Common myeloid progenitor, CD34-positive (primary cell): ENCODE results near the gene S100A12.

Experiments
- CTCF ChIA-PET: fragments of 350-600 bp; sonication (Branson Sonifier 250); formaldehyde crosslinking; loops from one replicate; lab custom pipeline; 2021; ENCODE audit warnings: antibody characterized with exemption; lab: Charles Lee
- POLR2A ChIA-PET: fragments of 350-600 bp; sonication (Branson Sonifier 250); formaldehyde crosslinking; loops from one replicate; lab custom pipeline; 2021; ENCODE audit warnings: antibody characterized with exemption; lab: Charles Lee
- DNase-seq, 3 donors: peaks; one replicate each; pipeline versions ENCODE4 v3.0.0 to v3.0.0-alpha.2; 2013
- H3K27ac ChIP-seq, 2 experiments: 1 replicate in 1 of 2; 2 replicates in 1 of 2; pipeline ENCODE4 v1.7.0; 2013; ENCODE audit warnings: inconsistent platforms in 2 of 2, low read length in 2 of 2, mild to moderate bottlenecking in 2 of 2, low read depth in 1 of 2, moderate library complexity in 1 of 2; ENCODE audit not compliant: severe bottlenecking in 2 of 2, insufficient read depth in 1 of 2, poor library complexity in 1 of 2
- H3K27me3 ChIP-seq, 5 experiments: replicated peaks in 2 of 5; 1 replicate in 3 of 5; 2 replicates in 2 of 5; pipeline versions ENCODE4 v1.6.1 to v1.7.0; 2013; ENCODE audit warnings: low read length in 4 of 5, mild to moderate bottlenecking in 2 of 5, moderate library complexity in 2 of 5, inconsistent platforms in 1 of 5; ENCODE audit not compliant: insufficient read depth in 5 of 5, control insufficient read depth in 4 of 5
- H3K36me3 ChIP-seq, 4 experiments: 1 replicate in 2 of 4; 2 replicates in 2 of 4; pipeline versions ENCODE4 v1.6.1 to v1.7.0; 2013; ENCODE audit warnings: low read length in 3 of 4, control low read depth in 1 of 4, mild to moderate bottlenecking in 1 of 4; ENCODE audit not compliant: control insufficient read depth in 4 of 4, insufficient read depth in 4 of 4
- H3K4me1 ChIP-seq, 4 experiments: 1 replicate in 3 of 4; 2 replicates in 1 of 4; pipeline versions ENCODE4 v1.6.1 to v1.7.1; 2013; ENCODE audit warnings: low read length in 3 of 4, mild to moderate bottlenecking in 3 of 4, control low read depth in 1 of 4, inconsistent platforms in 1 of 4, moderate library complexity in 1 of 4; ENCODE audit not compliant: control insufficient read depth in 4 of 4, insufficient read depth in 4 of 4; ENCODE audit errors: control extremely low read depth in 1 of 4
- H3K4me3 ChIP-seq, 7 experiments: 1 replicate in 4 of 7; 2 replicates in 3 of 7; pipeline versions ENCODE4 v1.5.1 to v1.7.0; 2013; ENCODE audit warnings: mild to moderate bottlenecking in 7 of 7, low read length in 6 of 7, moderate library complexity in 6 of 7, inconsistent platforms in 2 of 7, low read depth in 2 of 7, control low read depth in 1 of 7; ENCODE audit not compliant: insufficient read depth in 4 of 7, control insufficient read depth in 1 of 7; ENCODE audit errors: extremely low read depth in 1 of 7
- H3K9me3 ChIP-seq, 5 experiments: 1 replicate in 4 of 5; 2 replicates in 1 of 5; pipeline versions ENCODE4 v1.6.1 to v1.7.1; 2013; ENCODE audit warnings: low read length in 4 of 5, mild to moderate bottlenecking in 2 of 5, inconsistent platforms in 1 of 5, low read depth in 1 of 5, moderate library complexity in 1 of 5; ENCODE audit not compliant: control insufficient read depth in 4 of 5, insufficient read depth in 2 of 5; ENCODE audit errors: control extremely low read depth in 1 of 5
- WGBS: methylation state at CpG from one replicate; pipeline ENCODE4 v1.1.5; 2013; ENCODE audit not compliant: insufficient coverage; 5-methylcytosine and 5-hydroxymethylcytosine counted together

The S100A12 gene

DNA sequence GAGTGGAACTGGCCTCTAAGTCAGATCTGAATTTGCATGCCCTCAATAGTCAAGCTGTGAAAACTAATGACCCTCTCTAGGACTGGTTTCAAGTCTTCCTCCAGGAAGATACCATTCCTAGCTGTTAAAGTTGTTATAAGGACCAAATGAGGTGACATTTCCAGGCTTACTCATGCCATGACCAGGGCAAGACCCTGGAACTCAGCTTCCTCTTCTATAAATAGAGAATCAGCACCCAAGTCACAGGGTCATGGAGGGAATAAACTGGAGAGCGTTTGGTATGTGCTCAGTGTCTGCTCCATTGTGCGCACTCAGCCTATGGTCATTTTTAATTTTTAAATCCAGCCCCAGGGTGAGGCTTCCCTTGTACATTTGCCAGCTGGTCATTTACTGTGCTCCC lies 15.2 kb downstream of the S100A12 start:
- H3K4me3 ChIP-seq: no peak overlapping the region
- H3K4me1 ChIP-seq: peaks cover 2 to 38% (median 27%) of the 10 kb centered on the region in 4 experiments
- CTCF ChIA-PET: interaction anchor here (0.7 to 3.8 kb wide), 3 partner anchors 30 to 231 kb away, joined by 3 to 12 read pairs (median 3); partner anchors contain the start of gene S100A8
- no peaks in the 10 kb centered on the region for H3K36me3 ChIP-seq
- no peak for DNase-seq
- H3K27me3 ChIP-seq: no peaks in the 10 kb centered on the region
- WGBS: no CpG with 5 or more reads among the region's 2 CpGs
- no peaks in the 10 kb centered on the region for H3K9me3 ChIP-seq
- POLR2A ChIA-PET: no interaction called here
- H3K27ac ChIP-seq: no peak overlapping the region

- peaks cover 2 to 38% (median 27%) of the 10 kb centered on the region in 4 experiments for H3K4me1 ChIP-seq
- no peaks in the 10 kb centered on the region for H3K27me3 ChIP-seq
- no peak overlapping the region for H3K27ac ChIP-seq
- no peaks in the 10 kb centered on the region for H3K9me3 ChIP-seq
- ChIA-PET CTCF (interaction anchor here (1.1 to 3.8 kb wide), 2 partner anchors 31 to 134 kb away, joined by 3 to 12 read pairs; partner anchors contain the start of gene S100A8), POLR2A (no interaction called here)
- 100% methylated on average over 2 of the region's 6 CpGs for WGBS
- no peaks in the 10 kb centered on the region for H3K36me3 ChIP-seq
- H3K4me3 ChIP-seq: no peak overlapping the region
- no peak for DNase-seq
Observed at GRCh38 chr1:153359241-153359640, 16.2 kb downstream of the S100A12 start.

DNA sequence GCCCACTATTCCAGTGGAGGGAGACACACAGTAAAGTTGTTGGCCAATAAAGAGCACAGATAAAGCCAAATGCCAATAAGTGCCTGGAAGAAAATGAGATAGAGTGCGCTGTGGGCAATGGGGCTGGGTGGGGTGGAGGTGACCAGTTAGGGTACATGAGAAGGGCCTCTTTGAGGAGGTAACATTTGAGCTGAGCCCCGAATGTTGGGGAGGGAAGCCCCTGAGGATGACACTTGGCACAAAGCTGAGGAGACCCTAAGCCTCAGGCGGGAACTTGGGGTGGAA lies 16.8 kb downstream of the S100A12 start:
- H3K4me3 ChIP-seq: peak overlapping the region in 1 of 7 experiments; percentile 48
- ChIA-PET POLR2A (no interaction called here), CTCF (interaction anchor here (0.9 to 9.1 kb wide), 6 partner anchors 12 to 213 kb away, joined by 3 to 97 read pairs (median 4); partner anchors contain the start of gene S100A8)
- WGBS: 97% methylated on average over 3 of the region's 3 CpGs
- peaks cover 2 to 38% (median 27%) of the 10 kb centered on the region in 4 experiments for H3K4me1 ChIP-seq
- no peaks in the 10 kb centered on the region for H3K27me3 ChIP-seq
- no peak for DNase-seq
- H3K27ac ChIP-seq: no peak overlapping the region
- H3K36me3 ChIP-seq: no peaks in the 10 kb centered on the region
- H3K9me3 ChIP-seq: no peaks in the 10 kb centered on the region

GRCh38 chr1:153357853-153358690 lies 17.3 kb downstream of the S100A12 start, which contains the start of gene S100A9:
Gene S100A9 (plus strand): TSS chr1:153357854. CDS start chr1:153358284, 430 bp downstream.
- H3K36me3 ChIP-seq: no peaks in the 10 kb centered on the region
- no peaks in the 10 kb centered on the region for H3K27me3 ChIP-seq
- H3K9me3 ChIP-seq: no peaks in the 10 kb centered on the region
- WGBS: 61% methylated on average over 11 of the region's 11 CpGs
- CTCF ChIA-PET: interaction anchor here (0.6 to 9.1 kb wide), 12 partner anchors 10 to 264 kb away, joined by 3 to 97 read pairs (median 3); partner anchors contain the start of genes PGLYRP4 and S100A8
- DNase-seq: peak in 2 of 3 donors; percentile 49 to 52
- H3K27ac ChIP-seq: no peak within 1 kb of the TSS
- H3K4me3 ChIP-seq: peak within 1 kb of the TSS in 5 of 7 experiments; percentile 12 to 48 (median 34)
- H3K4me1 ChIP-seq: peaks cover 2 to 38% (median 27%) of the 10 kb centered on the region in 4 experiments
- POLR2A ChIA-PET: no interaction called here

DNA sequence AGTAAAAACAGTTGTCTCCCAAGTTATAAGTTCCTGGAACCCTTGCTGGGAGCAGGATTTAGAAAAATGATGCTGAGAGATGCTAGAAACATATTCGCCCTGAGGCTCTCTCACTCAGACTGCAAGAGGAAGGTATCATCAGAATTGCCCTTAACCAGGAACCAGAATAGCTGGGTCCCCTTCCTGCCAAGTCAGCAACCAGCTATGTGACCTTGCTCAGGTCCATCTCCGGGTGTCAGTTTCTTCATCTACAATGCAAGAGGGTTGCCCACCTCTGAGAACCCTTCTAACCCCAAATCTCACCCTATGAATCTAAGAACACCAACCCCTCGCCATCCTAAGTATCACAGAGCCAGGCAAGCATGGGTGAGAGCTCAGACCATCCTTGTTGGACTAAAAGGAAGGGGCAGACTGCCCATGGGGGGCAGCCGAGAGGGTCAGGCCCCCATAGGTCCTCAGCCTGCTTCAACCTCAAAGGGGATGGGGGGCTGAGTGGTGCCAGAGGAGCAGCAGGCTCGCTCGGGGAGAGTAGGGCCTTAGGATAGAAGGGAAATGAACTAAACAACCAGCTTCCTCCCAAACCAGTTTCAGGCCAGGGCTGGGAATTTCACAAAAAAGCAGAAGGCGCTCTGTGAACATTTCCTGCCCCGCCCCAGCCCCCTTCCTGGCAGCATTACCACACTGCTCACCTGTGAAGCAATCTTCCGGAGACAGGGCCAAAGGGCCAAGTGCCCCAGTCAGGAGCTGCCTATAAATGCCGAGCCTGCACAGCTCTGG lies 18.2 kb downstream of the S100A12 start:
- ChIA-PET CTCF (interaction anchor here (0.6 to 9.1 kb wide), 10 partner anchors 10 to 265 kb away, joined by 3 to 97 read pairs (median 4); partner anchors contain the start of gene S100A8), POLR2A (no interaction called here)
- peak overlapping the region in 5 of 7 experiments; percentile 12 to 42 (median 29) for H3K4me3 ChIP-seq
- H3K27ac ChIP-seq: no peak overlapping the region
- WGBS: 13% methylated on average over 8 of the region's 10 CpGs
- H3K27me3 ChIP-seq: no peaks in the 10 kb centered on the region
- no peaks in the 10 kb centered on the region for H3K36me3 ChIP-seq
- H3K9me3 ChIP-seq: no peaks in the 10 kb centered on the region
- peak in 2 of 3 donors; percentile 32 to 36 for DNase-seq
- peaks cover 2 to 38% (median 27%) of the 10 kb centered on the region in 4 experiments for H3K4me1 ChIP-seq

DNA sequence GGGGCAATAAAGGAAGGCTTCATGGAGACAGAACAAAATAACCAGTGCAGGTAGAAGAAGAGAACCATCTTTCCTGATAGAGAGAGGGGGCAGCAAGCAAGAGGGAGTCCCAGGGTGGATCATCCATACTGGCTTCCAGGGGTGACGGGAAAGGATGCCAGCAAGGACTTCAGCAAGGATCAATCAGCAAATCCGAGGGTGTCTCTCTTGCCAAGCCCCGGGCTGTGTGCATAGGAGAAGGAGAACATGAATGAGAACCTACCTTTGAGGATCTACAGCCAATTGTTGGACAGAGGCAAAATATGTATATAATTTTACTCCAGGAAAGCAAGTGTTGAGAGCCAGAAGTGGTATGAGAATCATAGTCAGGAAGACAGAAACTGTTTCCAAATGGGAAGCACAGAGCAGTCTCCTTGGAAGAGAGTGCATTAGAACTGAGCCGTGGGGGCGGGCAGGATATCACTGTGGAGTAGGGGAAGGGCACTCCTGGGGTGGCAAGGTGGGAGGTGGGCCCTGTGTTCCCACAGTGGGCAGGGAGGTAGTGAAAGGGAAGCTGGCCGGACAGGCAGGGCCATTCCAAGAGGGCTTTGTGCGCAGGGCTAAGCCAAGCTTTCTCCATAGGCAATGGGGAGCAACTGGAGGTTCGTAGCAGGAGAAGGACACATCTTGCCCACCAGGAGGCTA lies 18.9 kb downstream of the S100A12 start:
- no peak for DNase-seq
- no peaks in the 10 kb centered on the region for H3K36me3 ChIP-seq
- no peak overlapping the region for H3K4me3 ChIP-seq
- ChIA-PET CTCF (interaction anchor here (1.0 to 9.1 kb wide), 11 partner anchors 14 to 146 kb away, joined by 3 to 199 read pairs (median 6); partner anchors contain the start of gene S100A8), POLR2A (no interaction called here)
- H3K27ac ChIP-seq: no peak overlapping the region
- H3K9me3 ChIP-seq: no peaks in the 10 kb centered on the region
- WGBS: 94% methylated on average over 6 of the region's 8 CpGs
- H3K4me1 ChIP-seq: peaks cover 2 to 38% (median 27%) of the 10 kb centered on the region in 4 experiments
- H3K27me3 ChIP-seq: no peaks in the 10 kb centered on the region
